ENCODE measurements around the gene GGT5. TPM values are rescaled to one million over a fixed set of nuclear protein-coding genes. Genes with fewer than 3 reads are reported as not detected.

GGT5 gene
- total RNA-seq, 2 donors from 2014 or later = 41.5 to 57.8 TPM

GRCh38 chr22:24178502-24179440 is 66.1 kb downstream of the GGT5 start:
- DNase-seq = no peak
- intact Hi-C loops (cut with DNase I) = loop anchor here in 1 of 2 donors (5.0 kb wide), 1 partner anchor 76 kb away; no protein-coding TSS in a partner anchor
- ATAC-seq = no peak

GRCh38 chr22:24178021-24178431 is 66.9 kb downstream of the GGT5 start:
- ATAC-seq (no peak), DNase-seq (no peak)
- intact Hi-C loops (cut with DNase I) = loop anchor here in 1 of 2 donors (5.0 kb wide), 1 partner anchor 76 kb away; no protein-coding TSS in a partner anchor

- intact Hi-C loops (cut with DNase I) = loop anchor here in 1 of 2 donors (5.0 kb wide), 1 partner anchor 75 kb away; no protein-coding TSS in a partner anchor
- ATAC-seq (no peak), DNase-seq (no peak)
These were observed 67.4 kb downstream of the GGT5 start for GRCh38 chr22:24177456-24177855.

- intact Hi-C loops (cut with DNase I) = loop anchor here in 1 of 2 donors (5.0 kb wide), 1 partner anchor 75 kb away; no protein-coding TSS in a partner anchor
- DNase-seq (no peak), ATAC-seq (no peak)
These were observed 67.8 kb downstream of the GGT5 start for GRCh38 chr22:24177045-24177444.

- intact Hi-C loops (cut with DNase I) = loop anchor here in 1 of 2 donors (5.0 kb wide), 1 partner anchor 74 kb away; no protein-coding TSS in a partner anchor
- ATAC-seq = peak; percentile 75 to 80
- peak; percentile 70 for DNase-seq
These were observed 68.3 kb downstream of the GGT5 start for GRCh38 chr22:24176630-24177029.

GRCh38 chr22:24176040-24176439 is 68.8 kb downstream of the GGT5 start:
- intact Hi-C loops (cut with DNase I) = loop anchor here in 1 of 2 donors (5.0 kb wide), 1 partner anchor 74 kb away; no protein-coding TSS in a partner anchor
- ATAC-seq (no peak), DNase-seq (no peak)

- intact Hi-C loops (cut with DNase I) = loop anchor here in 1 of 2 donors (5.0 kb wide), 1 partner anchor 73 kb away; no protein-coding TSS in a partner anchor
- peak; percentile 89 for DNase-seq
- peak; percentile 69 to 73 for ATAC-seq
These were observed 69.6 kb downstream of the GGT5 start for GRCh38 chr22:24175160-24175808.

- intact Hi-C loops (cut with DNase I) = no loop called here
- no peak for DNase-seq
- no peak for ATAC-seq
These were observed 73.1 kb downstream of the GGT5 start for GRCh38 chr22:24171822-24172221.

- intact Hi-C loops (cut with DNase I) = no loop called here
- ATAC-seq (no peak), DNase-seq (no peak)
These were observed 74.2 kb downstream of the GGT5 start for GRCh38 chr22:24170632-24171031.

GRCh38 chr22:24170188-24170587 is 74.7 kb downstream of the GGT5 start:
- intact Hi-C loops (cut with DNase I) = no loop called here
- DNase-seq (no peak), ATAC-seq (no peak)

Other genes with a start within 250 kb of the GGT5 start
- not detected for gene GSTT4, start 239.6 kb downstream of the GGT5 start, total RNA-seq
- gene CABIN1, start 233.8 kb downstream of the GGT5 start, total RNA-seq = 10 to 100 TPM; 35.1 to 38.1 TPM
- 1 to 10 TPM; 7.5 to 7.7 TPM for gene SUSD2, start 63.6 kb downstream of the GGT5 start, total RNA-seq
- gene SPECC1L, start 25.7 kb upstream of the GGT5 start, total RNA-seq = 10 to 100 TPM; 54.5 to 59.1 TPM
- gene ADORA2A, start 182.5 kb upstream of the GGT5 start, total RNA-seq = 1 to 10 TPM; 4.6 to 6.0 TPM

All from left cardiac atrium (tissue), 4 donors.